ENCODE measurements around the gene ARF5. TPM values are rescaled to one million over a fixed set of nuclear protein-coding genes. Genes with fewer than 3 reads are reported as not detected.

The ARF5 gene
- total RNA-seq, 4 donors from 2014 or later: 76.3 to 202 (median 156) TPM

DNA sequence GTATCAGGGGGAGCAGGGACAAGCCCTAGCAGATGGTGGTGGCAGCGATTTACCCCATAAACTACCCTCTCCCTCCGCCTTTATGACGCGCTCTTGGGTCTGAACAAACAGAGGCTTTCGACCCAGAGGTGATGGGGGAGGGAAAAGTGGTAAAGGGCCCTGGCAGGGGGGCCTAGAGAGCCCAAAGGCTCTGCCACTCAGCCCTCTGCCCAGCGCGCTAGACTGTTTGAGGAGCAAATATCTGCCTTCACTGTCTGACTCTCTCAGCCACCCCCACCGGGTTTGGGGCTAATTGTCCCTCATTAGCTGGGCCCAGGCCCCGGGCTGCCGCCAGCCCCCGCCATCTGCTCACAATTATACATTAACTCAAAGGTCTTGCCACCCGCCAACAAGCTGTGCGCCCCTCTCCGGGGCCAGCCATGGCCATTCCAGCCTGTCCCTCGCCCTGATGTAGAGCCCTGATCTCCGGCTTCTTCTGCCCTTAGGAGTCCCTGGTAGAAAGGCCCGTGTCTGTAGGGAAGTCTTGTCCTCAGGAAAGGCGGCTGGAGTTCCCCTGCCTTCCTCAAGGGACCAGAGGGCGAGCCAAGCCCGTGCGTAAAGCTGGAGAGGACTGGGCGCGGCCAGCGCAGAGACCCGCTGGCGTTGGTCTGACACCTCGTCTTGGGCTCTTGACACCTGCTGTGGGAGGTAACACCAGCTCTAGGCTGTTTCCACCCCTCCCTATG is 31.6 kb downstream of the ARF5 start:
- no peak for DNase-seq
- H3K36me3 ChIP-seq: no peaks in the 10 kb centered on the region
- H3K9me3 ChIP-seq: no peaks in the 10 kb centered on the region
- in situ Hi-C loops (cut with MboI; ENCODE audit: low sequenced_read_pairs in 4 of 4) (no loop called here), intact Hi-C loops (cut with DNase I; ENCODE audit: low total_unique reads) (no loop called here)
- TF ChIP-seq, protein P1, sequence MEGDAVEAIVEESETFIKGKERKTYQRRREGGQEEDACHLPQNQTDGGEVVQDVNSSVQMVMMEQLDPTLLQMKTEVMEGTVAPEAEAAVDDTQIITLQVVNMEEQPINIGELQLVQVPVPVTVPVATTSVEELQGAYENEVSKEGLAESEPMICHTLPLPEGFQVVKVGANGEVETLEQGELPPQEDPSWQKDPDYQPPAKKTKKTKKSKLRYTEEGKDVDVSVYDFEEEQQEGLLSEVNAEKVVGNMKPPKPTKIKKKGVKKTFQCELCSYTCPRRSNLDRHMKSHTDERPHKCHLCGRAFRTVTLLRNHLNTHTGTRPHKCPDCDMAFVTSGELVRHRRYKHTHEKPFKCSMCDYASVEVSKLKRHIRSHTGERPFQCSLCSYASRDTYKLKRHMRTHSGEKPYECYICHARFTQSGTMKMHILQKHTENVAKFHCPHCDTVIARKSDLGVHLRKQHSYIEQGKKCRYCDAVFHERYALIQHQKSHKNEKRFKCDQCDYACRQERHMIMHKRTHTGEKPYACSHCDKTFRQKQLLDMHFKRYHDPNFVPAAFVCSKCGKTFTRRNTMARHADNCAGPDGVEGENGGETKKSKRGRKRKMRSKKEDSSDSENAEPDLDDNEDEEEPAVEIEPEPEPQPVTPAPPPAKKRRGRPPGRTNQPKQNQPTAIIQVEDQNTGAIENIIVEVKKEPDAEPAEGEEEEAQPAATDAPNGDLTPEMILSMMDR (IDR thresholded peaks at IDR 0.05 in 4 of 5, conservative IDR thresholded peaks at IDR 0.05 in 1 of 5): no peak
- TF ChIP-seq POLR2A (IDR thresholded peaks at IDR 0.05): no peak
- H3K4me3 ChIP-seq: no peak overlapping the region
- H3K27ac ChIP-seq: no peak overlapping the region
- ATAC-seq: no peak
- H3K4me1 ChIP-seq: no peaks in the 10 kb centered on the region
- H3K27me3 ChIP-seq: peaks cover 6 to 22% (median 7%) of the 10 kb centered on the region in 3 donors

DNA sequence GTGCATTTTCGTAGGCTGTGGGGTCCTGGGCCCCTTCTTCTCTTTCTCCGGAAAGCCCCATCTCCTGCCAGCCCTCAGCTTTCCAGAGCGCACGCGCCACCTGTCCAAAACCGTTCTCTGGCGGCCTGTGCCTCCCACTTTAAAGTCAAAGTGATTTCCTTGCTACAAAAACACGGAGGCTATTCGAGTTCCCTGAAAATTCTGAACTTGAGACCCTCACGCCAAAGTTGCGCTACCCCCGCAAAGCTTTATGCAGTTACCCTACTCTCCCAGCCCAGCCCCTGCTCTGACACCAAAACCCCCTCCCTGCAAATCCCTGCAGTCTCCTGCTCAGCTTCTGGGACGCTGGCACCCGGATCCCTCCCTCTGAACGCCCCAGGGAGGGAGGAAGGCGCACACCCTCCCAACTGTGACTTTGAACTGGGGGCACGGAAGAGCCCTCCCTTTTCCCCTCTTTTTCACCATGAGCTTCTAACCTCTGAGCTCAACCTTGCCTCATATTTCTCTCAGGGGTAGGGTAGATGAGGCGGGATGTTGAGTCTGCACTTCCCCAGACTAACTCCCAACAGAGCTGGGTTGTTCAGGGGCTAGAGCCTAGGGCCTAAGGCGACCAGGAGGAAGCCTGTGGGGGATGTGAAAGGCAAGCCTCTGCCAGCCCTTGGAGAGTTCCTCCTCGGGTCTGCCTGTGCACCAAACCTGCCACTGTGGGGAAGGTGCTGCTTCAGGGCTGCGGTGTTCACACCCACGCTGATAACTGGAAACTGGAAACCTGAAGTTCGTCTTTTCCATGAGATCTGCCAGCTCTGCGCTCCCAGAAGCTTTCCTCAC is 32.4 kb downstream of the ARF5 start:
- Histone ChIP-seq H3K27me3 (peaks cover 6 to 22% (median 7%) of the 10 kb centered on the region in 3 donors), H3K4me1 (no peaks in the 10 kb centered on the region), H3K9me3 (no peaks in the 10 kb centered on the region), H3K4me3 (no peak overlapping the region), H3K36me3 (no peaks in the 10 kb centered on the region), H3K27ac (no peak overlapping the region)
- ATAC-seq (no peak), DNase-seq (no peak)
- TF ChIP-seq, protein P1 (IDR thresholded peaks at IDR 0.05 in 4 of 5, conservative IDR thresholded peaks at IDR 0.05 in 1 of 5): no peak
- no peak for TF ChIP-seq POLR2A (IDR thresholded peaks at IDR 0.05)
- intact Hi-C loops (cut with DNase I; ENCODE audit: low total_unique reads) (no loop called here), in situ Hi-C loops (cut with MboI; ENCODE audit: low sequenced_read_pairs in 4 of 4) (no loop called here)

DNA sequence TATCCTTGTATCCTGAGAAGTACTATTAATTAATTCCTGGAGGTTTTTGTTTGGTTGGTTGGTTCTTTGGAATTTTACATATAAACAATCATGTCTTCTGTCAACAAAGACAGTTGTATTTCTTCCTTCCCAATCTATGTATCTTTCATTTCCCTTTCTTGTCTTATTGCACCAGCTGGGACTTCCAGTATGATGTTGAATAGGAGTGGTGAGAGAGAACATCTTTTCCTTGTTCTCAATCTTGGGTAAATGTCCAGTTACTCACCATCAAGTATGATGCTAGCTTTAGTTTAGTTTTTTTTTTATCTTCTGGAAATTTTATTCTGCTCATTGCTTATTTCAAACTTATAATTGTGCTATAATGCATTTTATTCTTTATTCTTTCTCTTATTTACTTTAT is 37.1 kb downstream of the ARF5 start:
- in situ Hi-C loops (cut with MboI; ENCODE audit: low sequenced_read_pairs in 4 of 4): no loop called here

DNA sequence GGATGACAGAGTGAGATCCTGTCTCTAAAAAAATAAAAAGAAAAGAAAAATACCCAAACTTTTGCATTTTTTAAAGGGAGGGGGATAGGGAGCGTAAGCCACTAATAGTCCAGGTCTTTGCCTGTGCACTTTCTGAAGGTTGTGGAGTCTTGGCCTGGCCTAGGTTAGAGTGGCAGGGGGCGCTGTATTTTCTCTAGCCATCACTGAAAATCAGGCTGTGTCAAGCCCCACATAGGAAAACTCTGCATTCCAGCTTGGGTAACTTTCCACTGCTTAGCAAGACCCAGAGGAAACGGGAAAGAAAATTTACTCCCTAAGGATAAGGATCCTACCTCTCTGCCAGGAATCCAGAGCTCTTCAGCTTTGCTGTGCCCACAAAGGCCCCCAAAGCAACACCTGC is 40.2 kb downstream of the ARF5 start:
- DNase-seq (no peak), ATAC-seq (no peak)
- H3K4me3 ChIP-seq: no peak overlapping the region
- H3K27ac ChIP-seq: no peak overlapping the region
- no peaks in the 10 kb centered on the region for H3K36me3 ChIP-seq
- H3K9me3 ChIP-seq: no peaks in the 10 kb centered on the region
- no peaks in the 10 kb centered on the region for H3K4me1 ChIP-seq
- TF ChIP-seq, protein P1 (IDR thresholded peaks at IDR 0.05 in 4 of 5, conservative IDR thresholded peaks at IDR 0.05 in 1 of 5): no peak
- TF ChIP-seq POLR2A (IDR thresholded peaks at IDR 0.05): no peak
- in situ Hi-C loops (cut with MboI; ENCODE audit: low sequenced_read_pairs in 4 of 4) (no loop called here), intact Hi-C loops (cut with DNase I; ENCODE audit: low total_unique reads) (no loop called here)
- H3K27me3 ChIP-seq: no peaks in the 10 kb centered on the region

More for the DNA sequence above, 37.1 kb downstream of the ARF5 start:
- no peaks in the 10 kb centered on the region for H3K9me3 ChIP-seq
- peaks cover 0 to 4% (median 0%) of the 10 kb centered on the region in 3 donors for H3K27me3 ChIP-seq
- no peak for DNase-seq
- intact Hi-C loops (cut with DNase I; ENCODE audit: low total_unique reads): no loop called here
- no peaks in the 10 kb centered on the region for H3K36me3 ChIP-seq
- no peaks in the 10 kb centered on the region for H3K4me1 ChIP-seq
- no peak overlapping the region for H3K27ac ChIP-seq
- TF ChIP-seq, protein P1 (IDR thresholded peaks at IDR 0.05 in 4 of 5, conservative IDR thresholded peaks at IDR 0.05 in 1 of 5): no peak
- TF ChIP-seq POLR2A (IDR thresholded peaks at IDR 0.05): no peak
- H3K4me3 ChIP-seq: no peak overlapping the region
- no peak for ATAC-seq
